Small intestine (tissue), 7 donors: Measurements from ENCODE around the gene HS3ST5. TPM values are rescaled to one million over a fixed set of nuclear protein-coding genes. Genes with fewer than 3 reads are reported as not detected.
A peak's percentile ranks its signal among the peaks of the same experiment; 100 is the strongest.

Experiments
- DNase-seq, 2 donors: peaks; one replicate each; pipeline versions ENCODE4 v3.0.0 to v3.0.0-alpha.2; 2013
- FAIRE-seq: peaks from 2 replicates; lab custom pipeline; 2012; peaks lifted over from hg19 to GRCh38; lab: Jason Lieb, UNC
- H3K27ac ChIP-seq, 3 donors: one replicate each; pipeline ENCODE4 v1.5.1; 2013; ENCODE audit warnings: low read length in 2 of 3, mild to moderate bottlenecking in 2 of 3, control low read depth in 1 of 3, inconsistent platforms in 1 of 3, low read depth in 1 of 3, moderate library complexity in 1 of 3
- H3K27me3 ChIP-seq, 3 donors: one replicate each; pipeline ENCODE4 v1.6.1; 2013; ENCODE audit warnings: low read length in 3 of 3, inconsistent platforms in 1 of 3; ENCODE audit not compliant: control insufficient read depth in 3 of 3, insufficient read depth in 3 of 3
- H3K36me3 ChIP-seq, 3 donors: one replicate each; pipeline ENCODE4 v1.6.1; 2013; ENCODE audit warnings: low read length in 3 of 3, inconsistent platforms in 1 of 3, low read depth in 1 of 3, mild to moderate bottlenecking in 1 of 3, moderate library complexity in 1 of 3; ENCODE audit not compliant: control insufficient read depth in 3 of 3, insufficient read depth in 2 of 3
- H3K4me1 ChIP-seq, 3 donors: one replicate each; pipeline ENCODE4 v1.6.1; 2013; ENCODE audit warnings: low read length in 2 of 3, inconsistent platforms in 1 of 3, low read depth in 1 of 3, mild to moderate bottlenecking in 1 of 3, moderate library complexity in 1 of 3; ENCODE audit not compliant: control insufficient read depth in 3 of 3, insufficient read depth in 2 of 3
- H3K4me3 ChIP-seq, 3 donors: one replicate each; pipeline ENCODE4 v1.5.1; 2013; ENCODE audit warnings: low read length in 3 of 3, control low read depth in 1 of 3, inconsistent platforms in 1 of 3, low read depth in 1 of 3, mild to moderate bottlenecking in 1 of 3, moderate library complexity in 1 of 3
- H3K9me3 ChIP-seq, 2 donors: one replicate each; pipeline ENCODE4 v1.6.1; 2013; ENCODE audit warnings: low read depth in 1 of 2, low read length in 1 of 2; ENCODE audit not compliant: control insufficient read depth in 2 of 2, insufficient read depth in 1 of 2
- WGBS, 3 donors: extraction: QIAGEN DNeasy Blood & Tissue Kit; methylation state at CpG; one replicate each; pipeline ENCODE4 v1.1.7; 2013; 5-methylcytosine and 5-hydroxymethylcytosine counted together
- polyA plus RNA-seq, 4 donors: library from polyadenylated mRNA; stranded (reverse) in 3 of 4; unstranded in 1 of 4; fragments of 200-250 nt in 3 of 4; fragments of 120-200 nt in 1 of 4; gene quantifications; one replicate each; pipeline versions ENCODE4 v1.2.1 to v1.2.3, GENCODE V29; 2013
- donor health status: healthy with polysubstance abuse.
- donor health status: control.
- donor health status: control.
- donor health status: Bipolar disorder and iron deficiency.
- donor health status: healthy.

Gene HS3ST5
- polyA plus RNA-seq, 4 donors: 0.46 to 0.92 TPM; not detected in 2

- FAIRE-seq (no peak), DNase-seq (peak in 1 of 2 donors; percentile 19)
- Histone ChIP-seq H3K36me3 (no peaks in the 10 kb centered on the region), H3K27ac (peak overlapping the region in 1 of 3 donors; percentile 51), H3K4me3 (no peak overlapping the region), H3K4me1 (peaks cover 0 to 11% (median 0%) of the 10 kb centered on the region in 3 donors), H3K27me3 (no peaks in the 10 kb centered on the region), H3K9me3 (no peaks in the 10 kb centered on the region)
- 46 to 55% (median 54%) methylated on average over 1 of the region's 1 CpG for WGBS, 3 donors
These were observed 147.8 kb downstream of the HS3ST5 start for GRCh38 chr6:114195027-114195365.

GRCh38 chr6:114194362-114195026, 148.3 kb downstream of the HS3ST5 start:
- Histone ChIP-seq H3K27me3 (no peaks in the 10 kb centered on the region), H3K9me3 (no peaks in the 10 kb centered on the region), H3K36me3 (no peaks in the 10 kb centered on the region), H3K27ac (peak overlapping the region in 1 of 3 donors; percentile 51), H3K4me3 (no peak overlapping the region), H3K4me1 (peaks cover 0 to 11% (median 0%) of the 10 kb centered on the region in 3 donors)
- no peak for DNase-seq
- no peak for FAIRE-seq
- 49 to 62% (median 57%) methylated on average over 4 of the region's 4 CpGs for WGBS, 3 donors

- Histone ChIP-seq H3K27me3 (no peaks in the 10 kb centered on the region), H3K27ac (no peak overlapping the region), H3K4me1 (no peaks in the 10 kb centered on the region), H3K9me3 (no peaks in the 10 kb centered on the region), H3K36me3 (no peaks in the 10 kb centered on the region), H3K4me3 (no peak overlapping the region)
- no peak for DNase-seq
- 85 to 90% (median 89%) methylated on average over 4 of the region's 4 CpGs for WGBS, 3 donors
- no peak for FAIRE-seq
These were observed 155.3 kb downstream of the HS3ST5 start for GRCh38 chr6:114187563-114187962.

- FAIRE-seq (no peak), DNase-seq (no peak)
- Histone ChIP-seq H3K9me3 (no peaks in the 10 kb centered on the region), H3K27me3 (no peaks in the 10 kb centered on the region), H3K4me3 (no peak overlapping the region), H3K4me1 (peaks cover 0 to 6% (median 0%) of the 10 kb centered on the region in 3 donors), H3K36me3 (no peaks in the 10 kb centered on the region), H3K27ac (no peak overlapping the region)
- 73 to 97% (median 90%) methylated on average over 3 of the region's 3 CpGs for WGBS, 3 donors
These were observed 161.2 kb downstream of the HS3ST5 start for GRCh38 chr6:114181664-114182063.

GRCh38 chr6:114179411-114179810, 163.4 kb downstream of the HS3ST5 start:
- H3K27me3 ChIP-seq: no peaks in the 10 kb centered on the region
- DNase-seq: peak; percentile 49 to 61
- FAIRE-seq: no peak
- H3K4me1 ChIP-seq: peaks cover 0 to 6% (median 0%) of the 10 kb centered on the region in 3 donors
- 23 to 60% (median 60%) methylated on average over 1 of the region's 1 CpG for WGBS, 3 donors
- no peaks in the 10 kb centered on the region for H3K9me3 ChIP-seq
- no peak overlapping the region for H3K27ac ChIP-seq
- no peak overlapping the region for H3K4me3 ChIP-seq
- no peaks in the 10 kb centered on the region for H3K36me3 ChIP-seq

- Histone ChIP-seq H3K4me1 (peaks cover 0 to 6% (median 0%) of the 10 kb centered on the region in 3 donors), H3K4me3 (no peak overlapping the region), H3K27me3 (no peaks in the 10 kb centered on the region), H3K9me3 (no peaks in the 10 kb centered on the region), H3K36me3 (no peaks in the 10 kb centered on the region), H3K27ac (no peak overlapping the region)
- WGBS, 3 donors: 67 to 85% (median 77%) methylated on average over 2 of the region's 2 CpGs
- FAIRE-seq (no peak), DNase-seq (no peak)
These were observed 166.1 kb downstream of the HS3ST5 start for GRCh38 chr6:114176726-114177125.

- Histone ChIP-seq H3K27me3 (no peaks in the 10 kb centered on the region), H3K4me1 (peaks cover 0 to 12% (median 4%) of the 10 kb centered on the region in 3 donors), H3K27ac (no peak overlapping the region), H3K4me3 (no peak overlapping the region), H3K36me3 (no peaks in the 10 kb centered on the region), H3K9me3 (no peaks in the 10 kb centered on the region)
- 49 to 70% (median 57%) methylated on average over 1 of the region's 1 CpG for WGBS, 3 donors
- DNase-seq (no peak), FAIRE-seq (no peak)
These were observed 170.1 kb downstream of the HS3ST5 start for GRCh38 chr6:114172576-114173260.

GRCh38 chr6:114171473-114171872, 171.3 kb downstream of the HS3ST5 start:
- H3K4me3 ChIP-seq: no peak overlapping the region
- no peaks in the 10 kb centered on the region for H3K27me3 ChIP-seq
- H3K27ac ChIP-seq: no peak overlapping the region
- FAIRE-seq: no peak
- H3K9me3 ChIP-seq: no peaks in the 10 kb centered on the region
- WGBS, 3 donors: 95 to 96% (median 95%) methylated on average over 4 of the region's 4 CpGs
- no peak for DNase-seq
- peaks cover 0 to 23% (median 4%) of the 10 kb centered on the region in 3 donors for H3K4me1 ChIP-seq
- no peaks in the 10 kb centered on the region for H3K36me3 ChIP-seq
